ENCODE measurements around the gene SEC61A2. TPM values are rescaled to one million over a fixed set of nuclear protein-coding genes. Genes with fewer than 3 reads are reported as not detected.

SEC61A2 gene
- total RNA-seq, 4 donors from 2014 or later: 7.8 to 17.8 (median 13.3) TPM

- intact Hi-C loops (cut with DNase I): no loop called here
- Histone ChIP-seq H3K9me3 (no peaks in the 10 kb centered on the region), H3K27me3 (no peaks in the 10 kb centered on the region), H3K27ac (no peak overlapping the region), H3K36me3 (peaks cover 17% of the 10 kb centered on the region in 2 donors), H3K4me1 (no peaks in the 10 kb centered on the region), H3K4me3 (replicated peaks in 1 of 3) (no peak overlapping the region)
- DNase-seq: no peak
- no peak for TF ChIP-seq POLR2A (IDR thresholded peaks at IDR 0.05)
- TF ChIP-seq CTCF (IDR thresholded peaks at IDR 0.05): no peak
- WGBS, 2 donors: 88 to 90% methylated on average over 3 of the region's 3 CpGs
Measured at GRCh38 chr10:12207114-12207513, 77.6 kb downstream of the SEC61A2 start.

DNA sequence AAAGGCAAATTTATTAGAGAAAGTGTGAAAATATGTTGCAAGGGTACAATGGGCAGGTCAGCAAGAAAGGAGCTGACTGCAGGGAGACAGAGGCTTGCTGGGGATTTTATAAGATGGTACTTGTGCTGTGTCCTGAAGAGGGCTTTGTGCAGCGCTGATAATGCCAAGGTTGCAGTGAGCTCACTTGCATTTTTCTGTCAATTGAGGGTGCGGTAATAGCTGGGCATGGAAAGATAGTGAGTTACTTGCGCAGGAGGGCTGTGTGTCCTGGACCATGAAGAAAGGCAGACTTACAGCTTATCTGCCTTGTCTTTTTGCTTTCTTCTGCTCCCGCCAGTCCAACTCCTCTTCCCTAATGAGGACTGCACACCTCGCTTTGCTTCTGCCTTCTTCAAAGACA lies 79.0 kb downstream of the SEC61A2 start:
- TF ChIP-seq CTCF (IDR thresholded peaks at IDR 0.05): no peak
- TF ChIP-seq POLR2A (IDR thresholded peaks at IDR 0.05): no peak
- peaks cover 6 to 12% of the 10 kb centered on the region in 2 donors for H3K36me3 ChIP-seq
- H3K4me1 ChIP-seq: no peaks in the 10 kb centered on the region
- H3K4me3 ChIP-seq (replicated peaks in 1 of 3): no peak overlapping the region
- intact Hi-C loops (cut with DNase I): no loop called here
- DNase-seq: no peak
- H3K27me3 ChIP-seq: no peaks in the 10 kb centered on the region
- 96 to 99% methylated on average over 5 of the region's 5 CpGs for WGBS, 2 donors
- no peak overlapping the region for H3K27ac ChIP-seq
- H3K9me3 ChIP-seq: no peaks in the 10 kb centered on the region

DNA sequence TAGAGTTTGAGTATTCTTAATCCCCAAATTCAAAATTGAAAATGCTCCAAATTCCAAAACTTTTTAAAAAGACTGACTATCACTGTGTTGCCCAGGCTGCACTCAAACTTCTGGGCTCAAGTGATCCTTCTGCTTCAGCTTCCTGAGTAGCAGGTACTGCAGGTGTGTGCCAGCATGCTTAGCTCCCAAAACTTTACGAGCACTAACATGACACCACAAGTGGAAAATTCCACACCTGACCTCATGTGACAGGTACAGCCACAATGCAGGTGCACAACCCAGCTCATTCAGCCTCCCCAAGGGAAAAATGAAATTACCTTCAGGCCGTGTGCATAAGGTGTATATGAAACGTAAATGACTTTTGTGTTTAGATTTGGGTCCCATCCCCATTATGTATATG lies 83.0 kb downstream of the SEC61A2 start:
- no peak for DNase-seq
- TF ChIP-seq POLR2A (IDR thresholded peaks at IDR 0.05) (no peak), CTCF (IDR thresholded peaks at IDR 0.05) (no peak)
- intact Hi-C loops (cut with DNase I): no loop called here
- H3K36me3 ChIP-seq: peaks cover 6 to 12% of the 10 kb centered on the region in 2 donors
- H3K9me3 ChIP-seq: no peaks in the 10 kb centered on the region
- no peak overlapping the region for H3K4me3 ChIP-seq (replicated peaks in 1 of 3)
- no peak overlapping the region for H3K27ac ChIP-seq
- peaks cover 0 to 4% of the 10 kb centered on the region in 2 donors for H3K4me1 ChIP-seq
- WGBS, 2 donors: 86 to 96% methylated on average over 3 of the region's 3 CpGs
- H3K27me3 ChIP-seq: no peaks in the 10 kb centered on the region

DNA sequence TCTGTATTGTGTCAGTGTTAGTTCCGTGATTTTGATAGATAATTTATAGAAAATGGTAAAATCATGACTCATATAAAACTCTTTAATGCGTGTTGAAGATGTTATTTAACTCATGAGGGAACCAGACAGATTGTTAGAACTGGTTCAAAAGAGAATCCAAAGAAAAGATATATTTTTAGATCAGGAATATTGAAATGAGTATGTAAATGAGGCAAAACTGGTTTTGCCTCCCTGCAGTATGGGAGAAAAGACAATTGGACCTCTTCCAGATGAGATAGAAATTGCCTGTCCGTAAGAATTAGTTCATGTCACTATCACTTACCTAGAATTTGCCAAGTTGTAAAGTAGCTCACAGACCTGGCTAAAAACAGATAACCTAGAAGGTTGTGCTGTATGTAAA lies 84.1 kb downstream of the SEC61A2 start:
- Histone ChIP-seq H3K4me3 (replicated peaks in 1 of 3) (no peak overlapping the region), H3K27ac (no peak overlapping the region), H3K36me3 (peaks cover 6 to 17% of the 10 kb centered on the region in 2 donors), H3K4me1 (peaks cover 0 to 4% of the 10 kb centered on the region in 2 donors), H3K27me3 (no peaks in the 10 kb centered on the region), H3K9me3 (no peaks in the 10 kb centered on the region)
- intact Hi-C loops (cut with DNase I): no loop called here
- TF ChIP-seq POLR2A (IDR thresholded peaks at IDR 0.05): no peak
- TF ChIP-seq CTCF (IDR thresholded peaks at IDR 0.05): no peak
- WGBS, 2 donors: 90 to 92% methylated on average over 3 of the region's 3 CpGs
- DNase-seq: no peak

DNA sequence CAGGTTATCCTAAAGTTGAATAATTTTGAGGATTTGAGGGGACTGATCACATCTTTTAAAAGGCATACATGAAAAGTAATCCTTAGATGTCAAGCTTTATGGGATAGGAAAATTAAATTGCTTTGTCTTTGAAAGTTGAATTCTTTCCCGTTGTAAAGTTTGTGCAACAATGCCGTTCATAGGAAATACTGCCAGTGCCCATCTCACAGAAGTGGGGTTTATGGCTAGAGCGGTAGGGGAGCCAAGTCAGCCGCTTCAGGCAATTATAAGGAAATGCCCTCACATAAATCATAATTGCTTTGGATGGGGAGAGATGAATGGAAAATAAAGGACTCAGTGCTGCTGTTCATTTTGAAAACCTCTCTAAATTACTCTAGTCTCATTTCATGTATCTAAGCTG lies 84.6 kb downstream of the SEC61A2 start:
- no peak for DNase-seq
- TF ChIP-seq POLR2A (IDR thresholded peaks at IDR 0.05): no peak
- no peak for TF ChIP-seq CTCF (IDR thresholded peaks at IDR 0.05)
- no peaks in the 10 kb centered on the region for H3K9me3 ChIP-seq
- no peak overlapping the region for H3K4me3 ChIP-seq (replicated peaks in 1 of 3)
- H3K36me3 ChIP-seq: peaks cover 6 to 21% of the 10 kb centered on the region in 2 donors
- H3K27ac ChIP-seq: no peak overlapping the region
- H3K27me3 ChIP-seq: no peaks in the 10 kb centered on the region
- intact Hi-C loops (cut with DNase I): no loop called here
- WGBS, 2 donors: 77 to 84% methylated on average over 4 of the region's 4 CpGs
- peaks cover 0 to 4% of the 10 kb centered on the region in 2 donors for H3K4me1 ChIP-seq
